Lower leg skin (tissue), 4 donors: ENCODE data around the gene RNGTT. TPM values are rescaled to one million over a fixed set of nuclear protein-coding genes. Genes with fewer than 3 reads are reported as not detected.

Experiments used
- DNase-seq, 2 donors: peaks; one replicate each; pipeline ENCODE4 v3.0.0-alpha.2; 2019; ENCODE audit warnings: low spot score in 2 of 2
- H3K4me3 ChIP-seq: fragments of 200-600 bp; sonication (generic); 2 replicates; pipeline ENCODE4 v1.5.1; 2017; ENCODE audit warnings: mild to moderate bottlenecking, low read depth; ENCODE audit not compliant: poor library complexity, severe bottlenecking
- CTCF ChIP-seq, 3 donors: fragments of 450-650 bp; IDR thresholded peaks; one replicate each; pipeline ENCODE4 v1.5.1; 2016; ENCODE audit warnings: antibody characterized with exemption in 3 of 3, mild to moderate bottlenecking in 3 of 3, moderate library complexity in 2 of 3
- POLR2A ChIP-seq, 2 donors: fragments of 450-650 bp; IDR thresholded peaks; one replicate each; pipeline ENCODE4 v1.6.1; 2016 to 2017; ENCODE audit warnings: antibody characterized with exemption in 2 of 2, mild to moderate bottlenecking in 1 of 2, moderate library complexity in 1 of 2
- WGBS, 2 donors: methylation state at CpG; one replicate each; pipeline ENCODE4 v1.1.5; 2018; 5-methylcytosine and 5-hydroxymethylcytosine counted together
- intact Hi-C: fragments of 100-400 bp; cut with DNase I; formaldehyde crosslinking; loops from one replicate; pipeline ENCODE4 v1.15.0; 2023; ENCODE audit warnings: low total_unique reads
- total RNA-seq, 4 donors: library from RNA; depleted of rRNA; stranded (reverse); fragments of >200 nt; gene quantifications; one replicate each; pipeline ENCODE4 v1.1.0, GENCODE V29; 2016

The RNGTT gene
- total RNA-seq, 4 donors from 2014 or later: 9.3 to 12.0 (median 11.1) TPM

GRCh38 chr6:88763160-88763559, 200.3 kb downstream of the RNGTT start:
- intact Hi-C loops: no loop called here
- H3K4me3 ChIP-seq: no peak overlapping the region
- TF ChIP-seq CTCF (IDR thresholded peaks at IDR 0.05) (no peak), POLR2A (IDR thresholded peaks at IDR 0.05) (no peak)
- DNase-seq: no peak
- 97 to 98% methylated on average over 3 of the region's 3 CpGs for WGBS, 2 donors

DNA sequence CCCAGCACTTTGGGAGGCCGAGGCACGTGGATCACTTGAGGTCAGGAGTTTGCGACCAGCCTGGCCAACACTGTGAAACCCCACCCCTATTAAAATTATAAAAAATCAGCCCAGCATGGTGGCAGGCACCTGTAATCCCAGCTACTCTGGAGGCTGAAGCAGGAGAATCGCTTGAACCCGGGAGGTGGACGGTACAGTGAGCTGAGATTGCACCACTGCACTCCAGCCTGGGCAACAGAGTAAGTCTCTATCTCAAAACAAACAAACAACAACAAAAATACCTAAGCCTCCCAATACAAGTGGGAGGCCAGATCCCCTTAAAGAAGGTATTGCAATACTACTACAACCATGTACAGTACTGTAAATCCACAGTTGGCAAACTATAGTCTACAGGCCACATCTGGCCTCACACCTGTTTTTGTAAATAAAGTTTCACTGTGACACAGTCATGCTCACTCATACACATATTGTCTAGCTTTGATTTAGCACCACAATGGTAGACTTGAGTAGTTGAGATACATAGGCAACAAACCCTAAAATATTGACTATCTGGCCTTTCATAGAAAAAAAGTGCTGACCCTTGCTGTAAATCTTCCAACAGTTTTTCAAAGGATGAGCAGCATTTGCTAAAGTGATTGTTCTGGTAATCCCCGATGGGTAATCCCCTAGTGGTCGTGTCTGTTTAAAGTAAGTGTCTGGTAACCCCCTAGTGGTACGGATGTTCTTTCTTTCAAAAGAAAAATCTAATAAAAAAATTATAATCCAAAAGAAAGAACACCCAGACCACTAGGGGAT, 202.0 kb downstream of the RNGTT start:
- TF ChIP-seq CTCF (IDR thresholded peaks at IDR 0.05) (no peak), POLR2A (IDR thresholded peaks at IDR 0.05) (no peak)
- 90% methylated on average over 9 of the region's 9 CpGs for WGBS, 2 donors
- DNase-seq: no peak
- intact Hi-C loops: no loop called here
- no peak overlapping the region for H3K4me3 ChIP-seq

DNA sequence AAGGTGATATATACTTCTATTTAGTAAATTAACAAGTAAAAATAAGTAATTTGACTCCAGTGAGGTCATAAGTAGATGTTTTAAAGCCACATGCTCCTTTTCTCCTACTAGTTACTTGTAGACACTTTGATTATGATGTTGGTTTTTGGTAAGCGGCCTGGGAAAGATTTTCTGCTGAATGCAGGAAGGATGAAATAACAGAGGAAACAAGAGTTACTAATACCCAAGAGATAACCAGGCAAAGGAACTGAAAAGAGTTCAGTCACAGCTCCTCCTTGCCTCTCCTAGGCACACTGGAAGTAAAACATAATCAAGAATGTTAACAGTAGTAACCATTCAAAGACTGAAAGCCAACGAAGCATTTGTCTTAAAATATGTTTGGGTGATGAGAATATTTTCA, 203.3 kb downstream of the RNGTT start:
- DNase-seq: no peak
- H3K4me3 ChIP-seq: no peak overlapping the region
- TF ChIP-seq CTCF (IDR thresholded peaks at IDR 0.05): no peak
- no peak for TF ChIP-seq POLR2A (IDR thresholded peaks at IDR 0.05)
- WGBS, 2 donors: 87 to 88% methylated on average over 2 of the region's 2 CpGs
- intact Hi-C loops: no loop called here

GRCh38 chr6:88750936-88751335, 212.5 kb downstream of the RNGTT start:
- TF ChIP-seq POLR2A (IDR thresholded peaks at IDR 0.05): no peak
- TF ChIP-seq CTCF (IDR thresholded peaks at IDR 0.05): no peak
- intact Hi-C loops: no loop called here
- 87 to 92% methylated on average over 2 of the region's 2 CpGs for WGBS, 2 donors
- no peak for DNase-seq
- no peak overlapping the region for H3K4me3 ChIP-seq

GRCh38 chr6:88749849-88750248, 213.6 kb downstream of the RNGTT start:
- TF ChIP-seq CTCF (IDR thresholded peaks at IDR 0.05): no peak
- TF ChIP-seq POLR2A (IDR thresholded peaks at IDR 0.05): no peak
- intact Hi-C loops: no loop called here
- WGBS, 2 donors: 92 to 95% methylated on average over 1 of the region's 1 CpG
- H3K4me3 ChIP-seq: no peak overlapping the region
- no peak for DNase-seq

DNA sequence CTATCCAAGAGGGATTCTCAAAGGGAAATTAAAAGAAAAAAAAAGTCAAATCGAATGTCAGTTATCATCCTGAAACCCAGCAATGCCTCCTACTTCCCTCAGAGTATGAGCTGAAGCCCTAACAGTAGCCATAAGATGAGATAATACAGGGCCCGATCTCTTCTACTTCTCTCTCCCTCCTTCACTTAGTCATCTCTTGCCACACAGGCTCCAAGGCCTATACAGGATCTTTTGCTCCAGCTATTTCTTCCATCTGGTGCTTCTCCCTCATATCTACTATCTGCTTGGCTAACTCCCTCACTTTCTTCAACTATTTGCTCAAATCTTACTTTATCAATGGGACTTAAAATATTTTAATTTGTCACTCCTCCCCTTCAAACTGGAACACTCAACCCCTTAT, 215.3 kb downstream of the RNGTT start:
- WGBS, 2 donors: 87 to 95% methylated on average over 2 of the region's 2 CpGs
- intact Hi-C loops: no loop called here
- DNase-seq: no peak
- no peak for TF ChIP-seq CTCF (IDR thresholded peaks at IDR 0.05)
- no peak for TF ChIP-seq POLR2A (IDR thresholded peaks at IDR 0.05)
- no peak overlapping the region for H3K4me3 ChIP-seq
